HG03039 (cell line): ENCODE measurements around the gene TCF7L2.

Experiments
- ATAC-seq: cut with Tn5 transposase; IDR thresholded peaks from one replicate; pipeline ENCODE4 v1.9.1; 2021; ENCODE audit warnings: mild to moderate bottlenecking, moderate library complexity; ENCODE audit not compliant: unreplicated experiment

The TCF7L2 gene

DNA sequence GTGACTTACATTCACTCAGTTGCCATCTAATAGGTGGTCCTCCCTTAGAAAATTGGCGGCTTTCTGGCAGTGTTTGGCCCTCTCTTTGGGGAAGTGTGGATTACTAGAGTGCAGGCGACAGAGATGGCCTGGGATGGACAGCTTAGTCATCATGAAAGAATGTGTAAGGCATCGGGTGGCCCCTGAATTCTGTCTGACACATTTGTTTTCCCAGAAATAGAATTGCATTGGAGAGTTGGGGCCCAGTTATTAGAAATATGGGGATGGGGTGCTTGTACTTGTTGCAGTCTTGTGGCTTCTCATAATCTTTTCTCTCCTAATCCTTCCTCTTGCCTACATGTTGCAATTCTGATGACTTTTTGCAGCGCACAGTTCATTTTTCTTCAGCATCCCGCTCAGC, 13.8 kb downstream of the TCF7L2 start:
- no peak for ATAC-seq

- ATAC-seq, result no peak
Measured at GRCh38 chr10:112964482-112964881, 14.4 kb downstream of the TCF7L2 start.

- ATAC-seq, result no peak
Measured at GRCh38 chr10:112966194-112966855, 16.3 kb downstream of the TCF7L2 start.

DNA sequence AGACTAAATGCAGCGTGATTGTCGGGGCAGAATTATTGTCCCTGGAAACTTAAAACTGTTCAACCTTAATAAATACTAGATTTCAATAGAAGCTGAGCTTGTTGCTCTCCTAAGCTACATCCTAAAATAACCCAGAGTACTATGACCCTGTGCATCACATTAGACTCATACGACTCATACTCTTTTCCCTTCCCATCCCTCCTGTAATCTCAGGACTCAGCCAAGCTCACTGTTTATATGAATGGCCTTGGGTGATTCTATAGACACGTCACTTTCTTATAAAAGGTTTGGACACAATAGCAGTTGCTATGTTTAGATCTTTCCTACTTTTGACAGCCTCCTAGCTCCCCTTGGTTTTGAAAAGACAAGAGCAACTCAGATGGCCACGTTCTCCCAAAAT, 17.2 kb downstream of the TCF7L2 start:
- no peak for ATAC-seq

DNA sequence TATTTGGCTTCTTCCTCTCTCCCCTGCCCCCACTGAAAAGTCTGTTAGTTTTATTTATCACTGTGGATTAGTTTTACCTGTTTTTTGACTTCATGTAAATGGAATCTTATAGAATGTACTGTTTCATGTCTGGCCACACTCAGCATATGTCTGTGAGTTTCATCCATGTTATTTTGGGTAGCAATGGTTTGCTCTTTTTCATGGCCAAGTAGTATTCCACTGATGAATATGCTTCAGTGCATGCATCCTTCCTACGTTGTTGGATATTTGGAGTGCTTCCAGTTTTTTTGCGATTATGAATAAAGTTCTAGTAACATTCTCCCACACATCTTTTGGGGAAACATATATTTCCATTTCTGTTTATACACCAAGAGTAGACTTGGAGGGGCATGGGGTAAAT, 19.1 kb downstream of the TCF7L2 start:
- ATAC-seq, result no peak

- ATAC-seq, result no peak
Measured at GRCh38 chr10:112969542-112969941, 19.5 kb downstream of the TCF7L2 start.

DNA sequence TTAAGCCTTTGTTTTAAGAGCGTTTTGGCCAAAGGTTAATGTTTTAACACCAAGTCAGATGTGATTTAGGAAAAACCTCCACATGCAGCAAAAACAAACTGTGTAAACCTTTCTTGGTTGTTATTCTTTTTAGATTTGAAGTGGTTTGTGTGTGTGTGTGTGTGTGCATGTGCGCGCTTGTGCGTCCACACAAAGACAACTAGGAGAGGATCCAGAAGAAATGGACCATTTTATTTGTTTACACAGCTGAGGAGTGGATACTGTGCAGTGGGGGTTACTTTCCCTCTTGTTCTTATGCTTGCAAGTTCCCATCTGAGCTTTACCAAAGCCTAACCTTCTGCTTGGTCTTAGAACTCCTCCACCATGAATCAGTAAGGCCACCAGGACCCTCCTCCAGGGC, 20.0 kb downstream of the TCF7L2 start:
- ATAC-seq, result no peak

DNA sequence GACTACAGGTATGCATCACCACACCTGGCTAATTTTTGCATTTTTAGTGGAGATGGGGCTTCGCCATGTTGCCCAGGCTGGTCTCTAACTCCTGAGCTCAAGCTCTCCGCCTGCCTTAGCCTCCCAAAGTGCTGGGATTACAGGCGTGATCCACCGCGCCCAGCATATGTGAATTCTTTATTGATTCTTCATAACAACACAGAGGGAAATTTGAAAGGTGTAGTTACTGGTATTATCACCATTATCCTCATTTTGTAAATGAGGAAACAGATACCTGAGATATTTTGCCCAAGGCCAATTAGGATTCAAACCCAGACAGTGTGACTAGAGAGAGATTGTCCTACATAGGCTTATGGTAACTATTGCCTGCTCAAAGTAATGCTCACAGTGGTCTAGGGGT, 22.6 kb downstream of the TCF7L2 start:
- no peak for ATAC-seq

- ATAC-seq, result no peak
Measured at GRCh38 chr10:112973046-112973445, 23.0 kb downstream of the TCF7L2 start.

GRCh38 chr10:112973805-112974204, 23.8 kb downstream of the TCF7L2 start:
- ATAC-seq, result no peak

DNA sequence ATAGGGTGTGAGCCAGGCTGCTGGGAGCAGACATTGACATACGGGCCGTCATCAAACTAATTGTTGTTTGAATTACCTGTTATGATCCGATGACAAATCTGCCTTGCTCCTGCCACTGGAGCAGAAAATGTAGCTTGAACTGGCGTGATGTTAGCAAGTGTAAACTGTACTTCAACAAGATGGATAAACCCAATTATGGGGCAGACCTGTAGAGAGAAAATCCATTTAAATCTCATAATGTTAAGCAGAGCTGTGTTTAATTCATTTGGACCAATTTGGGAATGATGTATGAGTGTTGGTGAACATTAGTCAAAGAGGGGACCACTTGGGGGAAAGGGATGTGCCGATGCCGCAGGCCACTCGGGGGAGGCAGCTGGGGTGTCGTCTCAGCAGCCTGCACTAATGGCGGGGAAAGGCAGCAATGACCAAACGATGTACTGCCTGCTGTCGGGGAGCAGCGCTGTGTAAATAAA, 27.4 kb downstream of the TCF7L2 start:
- no peak for ATAC-seq

- ATAC-seq, result no peak
Measured at GRCh38 chr10:112979927-112980326, 29.9 kb downstream of the TCF7L2 start.

GRCh38 chr10:112980937-112981336, 30.9 kb downstream of the TCF7L2 start:
- ATAC-seq, result no peak

GRCh38 chr10:112981553-112981952, 31.5 kb downstream of the TCF7L2 start:
- peak; percentile 90 for ATAC-seq

DNA sequence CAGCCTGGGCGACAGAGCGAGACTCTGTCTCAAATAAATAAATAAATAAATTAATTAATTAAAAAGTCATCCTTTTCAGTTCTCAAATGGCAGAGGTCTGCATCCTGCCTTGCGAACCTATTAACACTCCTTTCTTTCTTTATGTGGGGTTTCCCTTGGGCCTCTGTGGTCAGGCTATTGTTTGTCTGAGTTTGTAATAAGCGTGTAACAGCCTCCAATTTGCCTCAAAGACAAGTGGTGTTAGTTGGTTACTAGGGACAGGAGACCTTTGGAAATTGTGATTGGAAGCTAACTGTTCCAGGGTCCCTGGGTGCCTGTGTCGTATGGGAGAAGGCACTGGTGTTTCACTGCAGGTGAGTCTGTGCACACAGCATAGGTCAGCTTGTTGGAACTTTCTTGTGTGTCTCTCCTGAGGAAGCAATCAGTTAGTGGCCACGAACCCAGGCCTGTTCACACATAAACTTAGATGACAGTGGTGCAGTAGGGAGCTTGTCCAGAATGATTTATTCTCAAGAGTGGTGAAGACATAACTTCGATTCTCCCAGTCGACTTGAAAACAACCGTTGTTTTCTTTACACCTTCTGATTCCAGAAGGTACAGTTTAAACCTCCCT, 33.5 kb downstream of the TCF7L2 start:
- ATAC-seq, result no peak

- ATAC-seq, result no peak
Measured at GRCh38 chr10:112984756-112985155, 34.7 kb downstream of the TCF7L2 start.

GRCh38 chr10:112985690-112986543, 35.9 kb downstream of the TCF7L2 start:
- ATAC-seq, result no peak

DNA sequence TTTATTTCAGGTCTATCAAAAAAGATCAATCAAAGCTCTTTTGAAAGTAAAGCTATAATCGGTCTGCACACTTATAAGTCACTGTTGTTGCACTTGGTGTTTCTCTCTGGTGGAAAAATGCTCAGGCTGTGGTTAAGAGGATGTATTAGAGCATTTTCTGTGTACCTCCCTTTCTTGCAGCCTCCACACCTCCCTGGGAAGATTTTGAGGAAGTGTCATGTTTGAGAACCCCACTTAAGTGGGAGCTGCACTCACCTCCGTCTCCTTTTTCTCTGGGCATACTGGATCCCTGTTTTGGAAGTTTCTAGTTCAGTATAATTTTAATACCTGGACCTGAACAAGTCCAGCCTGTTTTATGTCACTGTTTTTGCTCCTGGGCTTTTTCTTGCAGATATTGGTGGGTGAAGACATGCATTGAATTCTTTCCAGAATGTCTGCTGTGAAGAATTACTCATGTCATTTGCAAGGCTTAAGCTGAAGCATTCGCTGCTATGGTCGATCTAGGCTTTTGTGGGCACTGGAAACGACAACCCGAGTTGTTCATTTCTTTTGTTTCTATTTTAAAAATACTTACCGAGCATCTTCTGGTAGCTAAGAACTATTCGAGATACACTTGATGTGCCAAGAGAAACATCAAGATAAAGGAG, 36.6 kb downstream of the TCF7L2 start:
- no peak for ATAC-seq

GRCh38 chr10:112988839-112989406, 38.9 kb downstream of the TCF7L2 start:
- ATAC-seq, result no peak

DNA sequence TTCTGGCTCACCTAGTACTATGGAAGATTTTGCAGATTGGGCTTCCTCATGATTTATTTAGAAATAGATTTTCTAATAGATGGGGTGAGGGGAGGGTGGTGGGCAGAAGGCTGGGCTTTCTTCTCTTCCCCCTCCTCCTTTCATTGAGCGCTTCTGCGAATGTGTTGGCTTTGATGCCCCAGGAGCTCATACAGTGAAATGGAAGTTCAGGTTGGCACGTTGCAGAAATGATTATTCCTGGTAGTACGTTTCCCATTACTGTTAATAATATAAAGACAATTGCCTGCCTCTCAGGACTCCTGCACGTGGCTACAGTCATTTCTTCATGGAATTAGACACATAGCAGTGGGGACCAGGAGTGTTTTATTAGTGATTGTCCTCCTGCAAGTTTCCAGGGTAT, 39.8 kb downstream of the TCF7L2 start:
- no peak for ATAC-seq

DNA sequence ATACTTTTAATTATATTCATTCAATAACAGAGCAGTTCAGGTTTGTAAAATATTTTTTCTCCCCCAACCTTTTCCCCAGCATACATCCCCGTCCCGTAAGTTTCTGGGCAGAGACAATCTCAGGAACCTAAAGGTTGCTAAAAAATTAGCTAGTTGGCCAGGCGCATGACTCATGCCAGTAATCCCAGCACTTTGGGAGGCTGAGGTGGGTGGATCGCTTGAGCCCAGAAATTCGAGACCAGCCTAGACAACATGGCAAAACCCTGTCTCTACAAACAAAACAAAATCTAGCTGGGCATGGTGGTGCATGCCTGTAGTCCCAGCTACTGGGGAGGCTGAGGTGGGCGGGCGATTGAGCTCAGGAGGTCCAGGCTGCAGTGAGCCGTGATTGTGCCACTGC, 40.2 kb downstream of the TCF7L2 start:
- ATAC-seq, result no peak
